Measurements from ENCODE around the gene GALC.

The GALC gene

GRCh38 chr14:87992346-87992717, 650 bp downstream of the GALC start:
- no peak for TF ChIP-seq CTCF (IDR thresholded peaks at IDR 0.05; ENCODE audit: low read depth, low read length, missing control alignments)
- DNase-seq (ENCODE audit: extremely low read depth, low read depth) = no peak
- peak overlapping the region; percentile 47 for H3K4me3 ChIP-seq (replicated peaks; ENCODE audit: low read depth, low read length)

DNA sequence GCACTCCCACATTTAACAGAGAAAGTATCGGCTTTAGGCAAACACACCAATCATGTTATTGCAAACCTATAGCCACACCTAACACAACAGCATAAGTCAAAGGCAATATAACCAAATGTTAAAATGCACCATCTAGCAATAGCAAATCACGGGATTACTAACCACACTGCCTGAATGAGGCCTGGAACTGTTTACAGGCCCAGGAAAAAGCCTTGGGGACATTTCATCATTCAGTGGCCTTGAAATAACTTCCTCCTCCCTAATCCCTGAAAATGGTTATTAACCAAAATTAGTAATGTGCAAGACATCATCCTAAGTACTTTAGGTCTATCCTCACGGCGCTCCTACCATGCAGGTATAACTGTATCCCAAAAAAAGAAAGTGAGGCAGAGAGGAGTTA, 2.3 kb downstream of the GALC start:
- DNase-seq (ENCODE audit: extremely low read depth, low read depth) = no peak
- no peak overlapping the region for H3K4me3 ChIP-seq (replicated peaks; ENCODE audit: low read depth, low read length)
- TF ChIP-seq CTCF (IDR thresholded peaks at IDR 0.05; ENCODE audit: low read depth, low read length, missing control alignments) = no peak

- DNase-seq (ENCODE audit: extremely low read depth, low read depth) = no peak
- TF ChIP-seq CTCF (IDR thresholded peaks at IDR 0.05; ENCODE audit: low read depth, low read length, missing control alignments) = no peak
- no peak overlapping the region for H3K4me3 ChIP-seq (replicated peaks; ENCODE audit: low read depth, low read length)
These were observed 3.1 kb downstream of the GALC start for GRCh38 chr14:87989956-87990299.

DNA sequence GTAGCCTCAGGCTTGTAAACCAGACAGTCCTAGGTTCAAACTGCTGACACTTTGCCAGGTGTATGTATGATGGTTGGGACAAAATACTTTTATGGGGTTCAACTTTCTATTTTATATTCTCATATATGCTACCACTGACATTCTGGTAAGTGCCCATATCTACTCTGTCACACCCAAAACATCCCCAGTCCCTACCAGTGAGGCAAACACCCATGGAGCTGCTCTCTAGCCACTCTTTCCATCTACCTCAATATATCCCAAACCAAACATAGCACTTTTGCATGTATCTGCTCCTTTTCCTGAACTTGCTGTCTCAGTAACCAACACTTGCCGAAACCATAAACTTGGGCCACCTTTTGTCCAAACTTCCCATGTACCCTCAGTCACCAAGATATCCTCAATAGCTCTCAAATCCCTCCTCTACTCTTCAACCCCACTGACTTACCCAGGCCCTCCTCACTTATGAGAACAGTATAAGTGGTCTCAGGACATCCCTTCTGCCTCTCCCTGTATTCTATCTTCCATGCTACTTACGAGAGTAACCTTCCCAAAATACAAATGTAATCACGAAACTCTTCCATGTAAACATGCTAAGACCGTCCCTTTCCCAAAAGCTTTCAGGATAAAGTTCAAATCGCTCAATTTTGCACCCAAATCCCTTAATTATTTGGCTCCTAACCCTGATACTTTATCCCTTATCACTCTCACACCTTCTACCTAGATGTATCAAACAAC, 3.6 kb downstream of the GALC start:
- H3K4me3 ChIP-seq (replicated peaks; ENCODE audit: low read depth, low read length) = no peak overlapping the region
- DNase-seq (ENCODE audit: extremely low read depth, low read depth) = no peak
- no peak for TF ChIP-seq CTCF (IDR thresholded peaks at IDR 0.05; ENCODE audit: low read depth, low read length, missing control alignments)

- H3K4me3 ChIP-seq (replicated peaks; ENCODE audit: low read depth, low read length) = no peak overlapping the region
- TF ChIP-seq CTCF (IDR thresholded peaks at IDR 0.05; ENCODE audit: low read depth, low read length, missing control alignments) = no peak
- DNase-seq (ENCODE audit: extremely low read depth, low read depth) = no peak
These were observed 13.3 kb downstream of the GALC start for GRCh38 chr14:87979689-87980088.

DNA sequence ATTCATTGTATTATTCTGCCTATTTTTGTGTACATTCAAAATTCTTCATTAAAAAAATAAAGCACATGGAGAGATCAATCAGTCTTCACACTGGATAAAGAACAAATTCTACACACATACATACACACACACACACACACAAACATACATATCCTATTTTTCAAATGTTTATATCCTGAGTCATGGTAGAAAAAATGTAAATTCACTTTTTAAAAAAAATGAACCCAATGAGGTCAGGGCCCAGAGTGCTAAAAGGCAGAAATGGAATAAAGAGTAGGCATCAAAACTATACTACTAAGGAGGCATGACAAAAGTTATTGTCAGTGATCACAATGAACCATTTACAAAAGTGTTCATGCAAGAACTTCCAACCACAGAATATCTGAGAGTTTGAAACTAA, 17.3 kb downstream of the GALC start:
- DNase-seq (ENCODE audit: extremely low read depth, low read depth) = no peak
- no peak for TF ChIP-seq CTCF (IDR thresholded peaks at IDR 0.05; ENCODE audit: low read depth, low read length, missing control alignments)
- no peak overlapping the region for H3K4me3 ChIP-seq (replicated peaks; ENCODE audit: low read depth, low read length)

- no peak for TF ChIP-seq CTCF (IDR thresholded peaks at IDR 0.05; ENCODE audit: low read depth, low read length, missing control alignments)
- H3K4me3 ChIP-seq (replicated peaks; ENCODE audit: low read depth, low read length) = no peak overlapping the region
- no peak for DNase-seq (ENCODE audit: extremely low read depth, low read depth)
These were observed 22.0 kb downstream of the GALC start for GRCh38 chr14:87971010-87971409.

Measured in HFF-Myc (cell line).